HG03159 (cell line): ENCODE results near the gene ZMYND8.
"Not testable (repeated sequence)": the region's sequence is repeated elsewhere in the genome, so short reads cannot be mapped to it uniquely, and the experiment has no call there.

Experiments used
- ATAC-seq: cut with Tn5 transposase; IDR thresholded peaks from one replicate; pipeline ENCODE4 v1.9.1; 2021; ENCODE audit warnings: mild to moderate bottlenecking, moderate library complexity; ENCODE audit not compliant: unreplicated experiment

ZMYND8 gene

GRCh38 chr20:47189060-47189459, 167.4 kb downstream of the ZMYND8 start:
- ATAC-seq: no peak

GRCh38 chr20:47188540-47188939, 168.0 kb downstream of the ZMYND8 start:
- ATAC-seq: no peak

DNA sequence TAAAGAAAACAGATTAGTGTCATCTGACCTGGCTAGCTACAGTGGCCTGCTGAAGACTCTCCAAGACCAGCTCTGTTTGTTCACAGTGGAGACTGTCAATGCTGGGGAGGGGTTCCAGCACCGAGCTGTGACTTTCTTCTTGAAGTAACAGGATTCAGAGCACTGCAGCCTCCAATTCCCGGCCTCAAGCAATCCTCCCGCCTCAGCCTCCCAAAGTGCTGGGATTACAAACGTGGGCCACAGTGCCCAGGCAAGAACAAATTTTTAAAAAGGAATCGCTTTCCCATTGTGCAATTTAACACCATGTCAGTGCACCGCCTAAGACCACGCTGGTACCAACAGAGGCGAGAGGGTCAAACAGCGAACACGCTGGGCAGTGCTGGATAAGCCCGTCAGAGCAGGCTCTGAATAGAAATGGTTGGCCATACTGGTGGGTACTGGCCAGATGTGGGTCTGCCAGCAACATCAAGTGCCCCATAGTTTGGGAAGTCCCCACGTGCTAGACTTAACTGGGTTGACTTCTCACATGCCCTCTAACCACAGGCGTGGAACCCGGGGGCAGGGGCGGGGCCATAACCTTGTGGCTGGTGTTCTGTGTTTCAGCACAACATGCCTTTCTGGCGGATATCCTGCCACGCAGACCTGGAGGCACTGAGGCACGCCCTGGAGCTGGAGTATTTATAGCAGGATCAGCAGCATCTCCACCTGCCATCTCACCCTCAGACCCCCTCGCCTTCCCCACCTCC, 168.9 kb downstream of the ZMYND8 start:
- ATAC-seq: no peak

GRCh38 chr20:47183367-47183766, 173.1 kb downstream of the ZMYND8 start:
- no peak for ATAC-seq

DNA sequence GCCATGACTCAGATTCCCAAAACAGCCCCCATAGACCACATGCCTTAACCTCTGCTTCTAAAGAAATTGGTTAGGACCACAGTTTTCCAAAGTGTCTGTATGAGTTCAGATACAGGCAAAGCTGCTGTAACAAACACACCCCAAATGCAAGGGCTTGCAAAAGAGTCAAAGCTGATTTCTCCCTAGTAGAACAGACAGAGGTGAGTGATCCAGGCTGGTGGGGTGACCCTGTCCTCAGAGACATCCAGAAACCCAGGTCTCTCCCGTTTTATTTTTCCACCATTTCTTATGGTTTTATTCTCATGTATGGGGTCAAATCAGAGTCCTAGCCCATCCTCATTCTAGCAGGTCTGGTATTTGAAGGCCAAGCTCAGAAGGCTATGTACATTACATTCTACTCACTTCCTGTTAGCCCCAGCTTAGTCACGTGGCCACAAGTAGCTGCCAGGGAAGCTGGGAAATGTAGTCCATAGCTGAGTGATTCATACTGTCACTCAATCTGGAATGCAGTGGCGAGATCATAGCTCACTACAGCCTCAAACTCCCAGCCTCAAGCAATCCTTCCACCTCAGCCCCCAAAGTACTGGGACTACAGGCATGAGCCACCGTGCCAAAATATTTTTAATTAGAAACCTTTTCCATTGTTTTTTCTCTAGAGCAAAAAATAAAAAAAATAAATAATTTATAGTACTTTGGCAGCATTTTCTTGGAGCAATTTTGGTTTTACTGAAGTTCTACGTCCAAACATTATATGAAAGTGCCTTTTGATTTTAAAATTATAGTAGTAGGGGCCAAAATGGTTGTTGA, 175.2 kb downstream of the ZMYND8 start:
- no peak for ATAC-seq

DNA sequence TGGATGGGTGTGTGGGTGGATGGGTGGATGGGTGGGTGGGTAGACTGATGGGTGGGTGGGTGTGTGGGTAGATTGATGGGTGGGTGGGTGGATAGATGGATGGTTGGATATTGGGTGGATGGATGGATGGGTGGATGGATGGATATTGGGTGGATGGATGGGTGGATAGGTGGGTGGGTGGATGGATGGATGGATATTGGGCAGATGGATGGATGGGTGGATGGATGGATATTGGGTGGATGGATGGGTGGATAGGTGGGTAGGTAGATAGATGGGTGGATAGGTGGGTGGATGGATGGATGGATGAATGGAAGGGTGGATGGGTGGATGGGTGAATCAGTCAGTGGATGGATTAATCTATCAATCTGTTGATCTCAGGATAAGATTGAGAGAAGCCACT, 177.2 kb downstream of the ZMYND8 start:
- ATAC-seq: no peak

DNA sequence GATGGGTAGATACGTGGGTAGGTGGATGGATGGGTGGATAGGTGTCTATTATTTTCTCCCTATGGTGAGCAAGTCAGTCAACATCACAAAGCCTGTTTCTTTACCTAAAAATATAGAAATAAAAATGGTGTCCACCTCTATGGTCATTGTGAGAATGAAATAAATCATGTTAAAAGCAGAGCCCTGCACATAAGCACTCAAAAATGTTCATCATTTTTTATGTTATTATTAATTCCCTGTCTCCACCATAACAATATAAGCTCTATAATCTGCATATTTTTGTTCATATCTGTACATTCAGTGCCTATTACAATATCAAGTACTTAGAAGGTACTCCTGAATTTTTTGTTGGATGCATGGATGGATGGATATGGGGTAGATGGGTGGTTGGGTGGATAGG, 177.6 kb downstream of the ZMYND8 start:
- no peak for ATAC-seq

DNA sequence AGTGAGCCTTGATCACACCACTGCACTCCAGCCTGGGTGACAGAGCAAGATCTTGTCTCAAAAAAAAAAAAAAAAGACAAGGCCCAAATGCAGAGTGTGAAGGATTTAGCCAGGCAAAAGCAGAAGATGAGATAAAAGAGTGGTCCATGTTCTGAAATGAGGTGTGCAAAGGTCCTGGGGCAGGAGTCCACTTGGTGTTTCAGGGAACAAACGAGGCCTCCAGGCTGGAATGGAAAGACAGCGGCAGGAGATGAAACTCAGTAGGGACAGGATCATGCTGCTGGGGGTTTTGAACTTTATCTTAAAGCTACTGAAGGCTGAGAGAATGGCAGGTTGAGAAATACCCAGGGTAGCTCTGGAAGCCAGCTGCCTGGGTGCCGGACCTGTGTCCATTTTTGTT, 178.2 kb downstream of the ZMYND8 start:
- ATAC-seq: no peak

GRCh38 chr20:47176217-47176616, 180.3 kb downstream of the ZMYND8 start:
- ATAC-seq: not testable (repeated sequence)

DNA sequence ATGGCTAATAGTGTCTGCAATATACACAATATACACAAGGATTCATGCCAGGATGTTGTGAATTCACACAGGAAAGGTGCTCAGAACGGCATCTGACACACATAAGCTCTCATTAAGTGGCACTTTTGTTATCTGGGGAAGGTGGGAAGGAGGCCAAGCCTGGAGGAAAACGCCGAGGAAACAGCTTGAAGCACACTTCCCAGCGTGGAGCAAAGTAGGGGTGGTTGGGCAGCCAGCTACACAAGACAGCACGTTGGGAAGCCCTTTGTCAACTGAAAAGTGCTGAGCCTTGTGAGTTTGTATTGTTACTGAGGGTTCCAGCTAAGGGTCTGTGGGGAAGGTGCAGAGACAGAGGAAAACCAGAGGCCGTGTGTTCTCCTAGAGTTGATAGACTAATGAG, 181.0 kb downstream of the ZMYND8 start:
- ATAC-seq: no peak

DNA sequence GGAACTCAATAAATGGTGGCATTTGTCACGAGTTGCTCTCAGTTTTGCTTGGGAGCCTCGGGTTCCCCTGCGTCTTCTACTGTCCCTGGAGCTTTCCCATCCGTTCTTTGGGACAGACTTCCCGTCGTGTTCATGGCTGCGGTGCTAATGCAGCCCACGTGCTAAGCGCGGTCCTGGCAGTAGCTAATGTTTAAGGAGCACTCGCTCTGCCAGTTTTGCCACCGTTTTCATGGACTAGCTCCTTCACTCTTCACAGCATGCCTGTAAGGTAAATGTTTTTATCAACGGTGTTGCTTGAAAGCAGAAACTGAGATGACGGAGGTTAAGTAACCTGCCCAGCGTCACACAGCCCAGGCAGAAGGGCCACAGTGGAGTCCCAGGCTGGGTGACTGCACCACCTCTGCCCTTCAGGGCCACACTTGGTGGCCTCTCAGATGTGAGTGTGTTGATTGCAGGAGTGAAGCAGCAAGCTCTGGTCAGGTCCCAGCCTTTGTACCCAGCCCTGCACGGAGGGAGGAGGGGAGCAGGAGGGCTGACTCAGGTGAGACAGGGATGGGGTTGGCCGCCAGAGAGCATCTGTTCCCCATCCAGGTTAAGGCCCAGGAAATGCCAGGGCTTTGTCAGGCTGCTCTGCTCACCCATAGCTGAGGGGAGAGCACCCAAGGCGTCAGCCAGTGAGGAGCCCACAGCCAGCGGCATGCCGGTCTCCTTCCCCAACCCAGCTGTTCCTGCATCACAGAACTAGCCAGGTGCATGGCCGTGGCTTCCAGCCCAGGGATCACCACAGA, 181.8 kb downstream of the ZMYND8 start:
- ATAC-seq: no peak

DNA sequence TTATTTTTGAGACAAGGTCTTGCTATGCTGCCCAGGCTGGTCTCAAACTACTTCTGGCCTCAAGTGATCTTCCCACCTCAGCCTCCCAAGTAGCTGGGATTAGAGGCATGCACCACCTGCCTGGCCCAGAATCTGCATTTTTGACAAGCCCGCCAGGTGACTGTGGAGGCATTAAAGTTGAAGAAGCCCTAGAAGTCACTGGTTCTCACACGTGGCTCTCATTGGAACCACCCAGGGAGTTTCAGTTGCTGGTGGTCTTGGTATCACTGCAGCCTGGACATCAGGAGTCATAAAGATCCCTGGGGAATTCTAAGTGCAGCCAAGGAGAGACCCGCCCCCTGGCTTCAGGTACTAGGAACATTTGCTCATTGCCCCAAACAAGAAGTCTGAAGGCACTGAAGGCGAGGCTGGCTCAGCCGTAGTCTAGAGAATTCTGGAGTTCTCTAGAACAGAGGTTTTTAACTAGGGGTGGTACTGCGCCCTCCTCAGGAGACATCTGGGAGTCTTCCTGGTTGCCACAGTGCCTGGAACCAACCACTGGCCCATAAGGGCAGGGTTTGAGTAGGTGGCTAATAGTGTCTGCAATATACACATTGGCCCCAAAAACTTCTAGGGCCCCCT, 182.8 kb downstream of the ZMYND8 start:
- no peak for ATAC-seq

- ATAC-seq: no peak
These were observed 183.9 kb downstream of the ZMYND8 start for GRCh38 chr20:47172579-47172978.

GRCh38 chr20:47167846-47168245, 188.7 kb downstream of the ZMYND8 start:
- no peak for ATAC-seq

GRCh38 chr20:47165376-47165865, 191.1 kb downstream of the ZMYND8 start:
- no peak for ATAC-seq

GRCh38 chr20:47164140-47164539, 192.4 kb downstream of the ZMYND8 start:
- ATAC-seq: no peak

GRCh38 chr20:47161411-47161810, 195.1 kb downstream of the ZMYND8 start:
- ATAC-seq: no peak

DNA sequence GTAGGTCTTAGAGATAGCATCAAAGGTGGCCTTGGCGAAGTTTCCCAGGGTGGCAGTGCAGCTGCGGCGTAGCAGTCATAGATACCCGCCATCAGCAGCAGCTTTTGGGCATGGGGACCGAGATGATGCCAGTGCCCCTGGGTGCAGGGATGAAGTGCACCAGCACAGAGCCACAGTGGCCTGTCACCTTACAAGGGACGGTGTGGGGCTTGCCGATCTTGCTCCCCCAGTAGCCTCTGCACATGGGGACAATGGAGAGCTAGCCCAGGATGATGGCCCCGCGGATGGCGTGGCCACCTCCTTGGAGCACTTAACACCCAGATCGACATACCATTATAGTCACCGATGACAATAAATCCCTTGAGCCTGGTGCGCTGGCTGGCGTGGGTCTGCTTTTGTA, 195.5 kb downstream of the ZMYND8 start:
- no peak for ATAC-seq

DNA sequence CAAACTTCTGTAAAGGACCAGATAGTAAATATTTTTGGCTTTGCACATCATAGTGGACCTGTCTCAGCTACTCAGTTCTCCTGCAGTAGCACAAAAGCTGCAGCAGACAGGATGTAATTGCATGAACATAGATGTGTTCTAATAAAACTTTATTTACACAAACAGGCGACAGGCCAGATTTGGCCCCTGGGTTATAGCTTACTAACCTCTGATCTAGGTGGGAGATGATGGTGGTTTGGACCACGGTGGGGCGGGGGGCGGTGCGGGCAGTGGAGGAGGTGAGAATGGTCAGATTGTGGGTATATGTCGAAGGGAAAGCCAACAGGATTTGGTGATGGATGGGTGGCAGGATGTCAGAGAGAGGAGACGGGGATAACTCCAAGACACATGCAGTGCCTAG, 196.3 kb downstream of the ZMYND8 start:
- ATAC-seq: no peak
